Measurements from ENCODE around the gene RELB. TPM values are rescaled to one million over a fixed set of nuclear protein-coding genes. Genes with fewer than 3 reads are reported as not detected.

RELB gene
- total RNA-seq, 4 donors from 2014 or later, result 8.1 to 15.1 (median 11.7) TPM

DNA sequence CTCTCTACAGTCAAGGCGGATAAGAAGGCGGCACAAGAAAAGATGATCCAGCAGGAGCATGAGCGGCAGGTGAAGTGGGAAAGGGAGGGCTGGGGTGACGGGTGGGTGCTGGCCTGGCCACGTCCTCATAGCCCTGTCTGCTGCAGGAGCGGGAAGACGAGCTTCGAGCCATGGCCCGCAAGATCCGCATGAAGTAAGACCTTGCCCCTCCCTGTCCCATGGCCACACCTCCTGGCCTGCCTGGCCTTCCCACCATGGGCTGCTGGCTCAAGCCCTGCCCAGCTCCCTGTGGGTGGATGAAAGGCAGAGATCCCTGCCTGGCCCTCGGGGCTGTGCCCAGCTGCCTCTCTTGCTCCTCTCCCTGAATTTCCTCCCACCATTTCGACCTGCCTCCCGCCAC lies 67.8 kb downstream of the RELB start:
- DNase-seq (ENCODE audit: low spot score in 2 of 2), result no peak
- TF ChIP-seq POLR2A (IDR thresholded peaks at IDR 0.05), result no peak
- TF ChIP-seq, protein P1, sequence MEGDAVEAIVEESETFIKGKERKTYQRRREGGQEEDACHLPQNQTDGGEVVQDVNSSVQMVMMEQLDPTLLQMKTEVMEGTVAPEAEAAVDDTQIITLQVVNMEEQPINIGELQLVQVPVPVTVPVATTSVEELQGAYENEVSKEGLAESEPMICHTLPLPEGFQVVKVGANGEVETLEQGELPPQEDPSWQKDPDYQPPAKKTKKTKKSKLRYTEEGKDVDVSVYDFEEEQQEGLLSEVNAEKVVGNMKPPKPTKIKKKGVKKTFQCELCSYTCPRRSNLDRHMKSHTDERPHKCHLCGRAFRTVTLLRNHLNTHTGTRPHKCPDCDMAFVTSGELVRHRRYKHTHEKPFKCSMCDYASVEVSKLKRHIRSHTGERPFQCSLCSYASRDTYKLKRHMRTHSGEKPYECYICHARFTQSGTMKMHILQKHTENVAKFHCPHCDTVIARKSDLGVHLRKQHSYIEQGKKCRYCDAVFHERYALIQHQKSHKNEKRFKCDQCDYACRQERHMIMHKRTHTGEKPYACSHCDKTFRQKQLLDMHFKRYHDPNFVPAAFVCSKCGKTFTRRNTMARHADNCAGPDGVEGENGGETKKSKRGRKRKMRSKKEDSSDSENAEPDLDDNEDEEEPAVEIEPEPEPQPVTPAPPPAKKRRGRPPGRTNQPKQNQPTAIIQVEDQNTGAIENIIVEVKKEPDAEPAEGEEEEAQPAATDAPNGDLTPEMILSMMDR (IDR thresholded peaks at IDR 0.05), result no peak

DNA sequence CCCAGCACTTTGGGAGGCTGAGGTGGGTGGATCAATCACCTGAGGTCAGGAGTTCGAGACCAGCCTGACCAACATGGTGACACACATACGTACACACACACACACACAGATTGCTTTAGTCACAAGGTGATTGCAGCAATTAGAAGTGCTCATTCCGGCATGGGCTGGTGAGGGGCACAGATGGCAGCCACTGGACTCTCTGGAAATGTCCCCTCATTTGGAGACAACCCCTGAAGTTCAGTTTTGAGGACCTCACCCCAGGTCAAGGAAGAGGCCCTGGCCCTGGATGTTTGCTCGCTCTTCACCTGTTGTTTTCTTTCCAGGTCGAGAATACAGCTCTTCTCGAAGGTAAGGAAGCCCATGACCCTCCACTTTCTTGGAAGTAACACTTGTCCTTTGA lies 69.0 kb downstream of the RELB start:
- no peak for DNase-seq (ENCODE audit: low spot score in 2 of 2)
- TF ChIP-seq, protein P1 (IDR thresholded peaks at IDR 0.05), result no peak
- no peak for TF ChIP-seq POLR2A (IDR thresholded peaks at IDR 0.05)
- WGBS, 2 donors, result 77 to 81% methylated on average over 6 of the region's 6 CpGs
- H3K4me3 ChIP-seq (ENCODE audit: low read depth, poor library complexity, severe bottlenecking), result no peak overlapping the region
- intact Hi-C loops (cut with DNase I; ENCODE audit: low total_unique reads), result no loop called here

More for the DNA sequence above, 67.8 kb downstream of the RELB start:
- WGBS, 2 donors, result 52 to 55% methylated on average over 13 of the region's 13 CpGs
- intact Hi-C loops (cut with DNase I; ENCODE audit: low total_unique reads), result no loop called here
- no peak overlapping the region for H3K4me3 ChIP-seq (ENCODE audit: low read depth, poor library complexity, severe bottlenecking)

DNA sequence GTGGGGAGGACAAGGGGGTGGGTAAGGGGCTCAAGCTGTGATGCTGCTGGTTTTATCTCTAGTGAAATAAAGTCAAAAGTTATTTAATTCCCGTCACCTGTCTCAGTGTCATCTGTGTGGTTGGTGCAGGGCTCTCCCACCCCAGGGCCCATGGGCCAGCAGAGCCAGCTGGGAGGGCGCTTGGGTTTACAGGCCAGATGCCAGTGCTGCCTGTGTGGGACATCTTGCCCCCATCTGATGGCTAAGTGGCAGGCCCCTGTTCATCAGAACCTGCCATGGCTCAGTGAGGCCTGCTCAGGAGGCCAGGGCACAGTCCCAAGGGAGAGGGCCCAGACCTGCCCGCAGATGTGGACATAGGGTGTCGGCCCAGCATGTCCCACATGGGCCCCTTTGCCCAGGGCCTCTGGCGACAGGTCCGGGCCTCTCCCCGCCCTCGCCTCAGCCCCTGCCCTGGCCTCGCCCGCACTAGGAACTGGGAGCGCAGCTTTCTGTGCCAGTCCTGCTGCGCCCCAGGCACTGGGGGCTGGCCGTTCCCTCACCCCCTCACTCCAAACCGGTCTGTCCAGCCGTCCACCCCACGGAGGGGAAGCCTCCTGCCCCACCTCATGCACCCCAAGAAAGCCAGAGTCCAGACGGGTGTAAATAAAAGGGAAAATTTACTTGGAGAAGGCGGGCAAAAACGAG lies 69.7 kb downstream of the RELB start:
- no peak for DNase-seq (ENCODE audit: low spot score in 2 of 2)
- intact Hi-C loops (cut with DNase I; ENCODE audit: low total_unique reads), result no loop called here
- 66 to 67% methylated on average over 16 to 19 of the region's 19 CpGs for WGBS, 2 donors
- TF ChIP-seq POLR2A (IDR thresholded peaks at IDR 0.05), result no peak
- TF ChIP-seq, protein P1 (IDR thresholded peaks at IDR 0.05), result no peak
- no peak overlapping the region for H3K4me3 ChIP-seq (ENCODE audit: low read depth, poor library complexity, severe bottlenecking)

DNA sequence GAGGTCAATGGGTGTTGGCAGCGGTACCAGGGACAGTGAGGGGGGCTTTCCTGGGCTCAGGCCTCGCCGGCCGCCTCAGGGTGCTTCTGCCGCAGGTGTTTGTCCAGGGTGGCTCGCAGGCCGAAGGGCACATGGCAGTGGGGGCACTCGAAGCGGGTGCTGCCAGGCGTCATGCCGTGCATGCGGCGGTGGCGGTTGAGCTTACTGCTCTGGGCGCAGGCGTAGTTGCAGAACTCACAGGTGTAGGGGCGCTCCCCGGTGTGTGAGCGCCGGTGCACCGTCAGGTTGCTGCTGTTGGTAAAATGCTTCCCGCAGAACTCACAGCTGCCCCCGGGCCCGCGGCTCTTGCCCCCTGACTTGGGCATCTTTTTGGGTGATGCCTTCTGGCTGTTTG lies 70.3 kb downstream of the RELB start:
- WGBS, 2 donors, result 62 to 67% methylated on average over 22 to 25 of the region's 25 CpGs
- intact Hi-C loops (cut with DNase I; ENCODE audit: low total_unique reads), result no loop called here
- TF ChIP-seq, protein P1 (IDR thresholded peaks at IDR 0.05), result no peak
- TF ChIP-seq POLR2A (IDR thresholded peaks at IDR 0.05), result no peak
- DNase-seq (ENCODE audit: low spot score in 2 of 2), result no peak
- no peak overlapping the region for H3K4me3 ChIP-seq (ENCODE audit: low read depth, poor library complexity, severe bottlenecking)

DNA sequence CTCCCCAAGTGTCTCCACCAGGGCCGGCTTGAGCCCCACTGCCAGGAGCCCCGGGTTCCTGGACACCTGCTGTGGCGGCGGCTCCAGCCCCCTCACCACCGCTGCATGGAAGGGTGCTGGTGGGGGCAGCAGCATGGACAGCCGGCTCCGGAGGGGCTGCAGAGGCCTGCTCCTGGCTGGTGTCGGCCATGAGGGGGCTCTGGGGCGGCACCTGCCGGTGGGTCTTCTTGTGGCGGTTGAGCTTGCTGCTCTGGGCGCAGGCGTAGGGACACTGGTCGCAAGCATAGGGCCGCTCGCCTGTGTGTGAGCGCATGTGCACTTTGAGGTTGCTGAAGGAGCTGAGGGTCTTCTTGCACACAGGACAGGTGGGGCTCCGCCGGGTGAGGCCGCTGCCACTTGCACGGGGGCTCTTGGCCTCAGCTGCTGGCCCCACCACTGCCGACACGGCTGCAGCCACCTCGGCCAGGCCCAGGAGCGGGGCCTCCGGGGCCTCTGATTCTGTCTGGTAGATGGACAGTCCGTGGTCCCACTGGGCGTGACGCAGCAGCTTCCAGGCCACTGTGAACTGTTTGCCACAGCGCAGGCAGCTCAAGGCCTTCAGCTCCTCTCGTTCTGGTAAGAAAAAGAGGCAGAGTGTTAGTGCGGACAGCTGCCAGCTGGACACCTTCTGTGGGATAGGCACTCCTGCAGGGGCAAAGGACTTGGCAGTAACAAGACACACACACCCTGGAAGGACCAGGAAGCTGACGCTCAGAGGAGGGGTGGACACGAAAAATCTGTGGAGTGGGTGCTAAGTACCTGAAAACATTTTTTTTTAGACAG lies 70.9 kb downstream of the RELB start:
- no peak for DNase-seq (ENCODE audit: low spot score in 2 of 2)
- no peak for TF ChIP-seq POLR2A (IDR thresholded peaks at IDR 0.05)
- TF ChIP-seq, protein P1 (IDR thresholded peaks at IDR 0.05), result no peak
- no peak overlapping the region for H3K4me3 ChIP-seq (ENCODE audit: low read depth, poor library complexity, severe bottlenecking)
- 78 to 80% methylated on average over 26 to 33 of the region's 34 CpGs for WGBS, 2 donors
- intact Hi-C loops (cut with DNase I; ENCODE audit: low total_unique reads), result no loop called here
